GM03348 (cell line): ENCODE results near the gene ANKFY1.

Source experiments
- DNase-seq: peaks from one replicate; pipeline ENCODE4 v3.0.0; 2012; ENCODE audit warnings: low spot score

The ANKFY1 gene

DNA sequence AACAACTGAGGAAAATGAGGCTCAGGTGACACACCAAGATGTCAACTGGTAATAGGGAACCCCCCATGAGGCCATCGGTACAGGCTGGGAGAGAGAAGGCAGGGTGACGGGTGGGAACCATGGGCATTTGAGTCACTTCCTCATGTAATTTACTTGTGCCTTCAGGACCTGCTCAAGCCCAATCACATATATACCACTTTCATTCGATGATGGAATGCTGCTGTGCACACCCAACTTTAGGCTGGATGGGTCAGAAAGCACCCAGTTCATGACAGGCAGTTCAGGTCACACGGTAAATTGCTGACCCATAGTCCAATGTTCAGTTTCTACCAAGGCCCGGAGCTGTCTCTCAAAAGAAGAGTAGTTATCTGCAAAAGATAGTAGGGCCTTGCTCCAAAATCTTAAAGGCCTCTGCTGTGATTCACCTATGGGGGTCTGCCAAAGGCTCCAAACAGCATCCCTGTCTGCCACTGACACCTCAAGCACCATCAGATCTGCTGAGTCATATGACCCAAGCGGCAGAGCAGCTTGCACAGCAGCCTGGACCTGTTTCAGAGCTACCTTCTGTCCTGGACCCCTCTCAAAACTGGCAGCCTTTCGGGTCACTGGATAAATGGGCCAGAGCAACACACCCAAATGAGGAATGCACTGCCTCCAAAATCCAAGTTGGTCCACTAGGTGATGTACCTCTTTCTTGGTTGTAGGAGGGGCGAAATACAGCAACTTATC lies 145.6 kb downstream of the ANKFY1 start:
- no peak for DNase-seq

DNA sequence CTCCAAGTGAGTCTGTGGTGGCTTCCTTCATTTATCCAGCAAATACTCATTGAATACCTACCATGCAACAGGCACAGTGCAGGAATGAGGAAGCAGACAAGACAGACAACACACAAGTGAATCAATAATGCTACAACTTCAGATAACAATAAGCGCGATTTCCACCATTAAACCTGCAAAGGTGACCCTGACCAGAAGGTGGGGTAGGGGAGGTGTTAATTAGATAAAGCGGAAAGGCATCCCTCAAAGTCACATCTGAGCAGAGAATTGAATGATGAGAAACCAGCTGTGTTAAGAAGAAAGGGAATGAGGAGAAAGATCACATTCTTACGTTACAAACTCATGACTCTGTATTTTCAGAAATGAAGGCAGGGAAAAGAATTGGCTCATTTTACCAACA lies 147.3 kb downstream of the ANKFY1 start:
- no peak for DNase-seq
